GM10248 (cell line): ENCODE data around the gene CRYL1.

Experiments used
- CTCF ChIA-PET: fragments of 300-600 bp; sonication (Branson Sonifier 250); formaldehyde crosslinking; extraction: SDS; loops from one replicate; lab custom pipeline; 2021; ENCODE audit warnings: antibody characterized with exemption; lab: Yijun Ruan, JAX
- POLR2A ChIA-PET: fragments of 350-650 bp; sonication (Branson Sonifier 250); formaldehyde crosslinking; extraction: SDS; loops from one replicate; lab custom pipeline; 2020; ENCODE audit warnings: antibody characterized with exemption; lab: Yijun Ruan, JAX
- DNase-seq: peaks from one replicate; pipeline ENCODE4 v3.0.0; 2012; ENCODE audit errors: extremely low spot score
- CTCF ChIP-seq: IDR thresholded peaks from 2 replicates; pipeline ENCODE4 v1.5.1; 2012; ENCODE audit warnings: mild to moderate bottlenecking, low read depth; ENCODE audit errors: extremely low read depth, missing control alignments, control extremely low read depth

Gene CRYL1

GRCh38 chr13:20534038-20534608, 8.5 kb upstream of the CRYL1 start:
- POLR2A ChIA-PET: no interaction called here
- no peak for TF ChIP-seq CTCF
- DNase-seq: no peak
- CTCF ChIA-PET: no interaction called here

- DNase-seq: peak; percentile 59
- POLR2A ChIA-PET: no interaction called here
- CTCF ChIA-PET: interaction anchor here (1.5 kb wide), 2 partner anchors 34 to 40 kb away, joined by 3 read pairs; no protein-coding TSS in a partner anchor
- TF ChIP-seq CTCF: no peak
Measured at GRCh38 chr13:20528452-20528851, 2.8 kb upstream of the CRYL1 start.

- CTCF ChIA-PET: interaction anchor here (1.6 kb wide), 1 partner anchor 10 kb away, joined by 3 read pairs; no protein-coding TSS in a partner anchor
- no peak for DNase-seq
- POLR2A ChIA-PET: no interaction called here
- TF ChIP-seq CTCF: no peak
Measured at GRCh38 chr13:20526664-20527063, 1.0 kb upstream of the CRYL1 start.

GRCh38 chr13:20525144-20525600, 485 bp downstream of the CRYL1 start:
- no peak for TF ChIP-seq CTCF
- POLR2A ChIA-PET: interaction anchor here (0.6 to 0.7 kb wide), 3 partner anchors 24 to 1078 kb away, joined by 3 to 4 read pairs (median 3); no protein-coding TSS in a partner anchor
- DNase-seq: peak; percentile 39
- CTCF ChIA-PET: interaction anchor here (1.6 kb wide), 1 partner anchor 11 kb away, joined by 3 read pairs; no protein-coding TSS in a partner anchor

GRCh38 chr13:20521364-20522115, 4.1 kb downstream of the CRYL1 start:
- POLR2A ChIA-PET: no interaction called here
- DNase-seq: no peak
- CTCF ChIA-PET: interaction anchor here (0.7 to 1.2 kb wide), 3 partner anchors 10 to 404 kb away, joined by 3 to 4 read pairs (median 3); no protein-coding TSS in a partner anchor

More at GRCh38 chr13:20521364-20522115, 4.1 kb downstream of the CRYL1 start:
- TF ChIP-seq CTCF: no peak
